ENCODE data around the gene KDELR3.

DNA sequence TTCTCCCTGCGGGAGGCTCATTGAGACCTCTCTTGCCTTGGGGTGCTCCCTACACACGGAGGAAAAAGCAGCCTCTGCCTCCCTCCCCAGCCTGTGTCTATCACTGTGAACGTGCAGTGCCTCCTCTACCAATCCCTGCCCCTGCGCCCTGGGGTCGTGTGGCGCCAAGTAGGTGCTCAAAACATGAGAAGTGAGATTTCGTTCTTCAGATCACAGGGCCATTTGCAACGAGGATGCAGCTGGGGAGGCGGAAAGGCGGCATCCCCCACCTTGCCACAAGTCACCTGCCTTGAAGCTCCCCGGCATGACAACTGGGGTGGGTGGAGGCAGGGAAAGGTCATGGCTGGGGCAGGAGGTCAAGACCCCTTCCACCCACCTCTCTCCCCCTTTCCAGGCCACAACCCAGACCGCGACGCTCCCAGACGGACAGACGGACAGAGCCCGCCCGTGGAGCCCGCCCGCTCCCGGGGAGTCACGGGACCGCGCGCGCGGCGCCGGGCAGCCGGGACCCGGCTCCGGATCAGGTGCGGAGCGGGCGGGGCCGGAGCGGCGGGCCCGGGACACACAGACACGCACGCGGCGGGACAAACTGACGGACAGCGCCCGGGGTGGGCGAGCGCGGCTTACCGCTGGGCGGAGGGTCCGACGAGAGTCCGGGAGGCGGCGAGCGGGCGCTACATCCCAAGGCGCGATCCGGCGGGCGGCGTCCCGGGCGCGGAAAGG is 13.4 kb upstream of the KDELR3 start:
- TF ChIP-seq CTCF (IDR thresholded peaks at IDR 0.05; ENCODE audit: insufficient read depth, low read depth, low read length): no peak
- TF ChIP-seq EZH2 (IDR thresholded peaks at IDR 0.05; ENCODE audit: insufficient read depth, low read length): peak; percentile 97

All from astrocyte (in vitro differentiated cells and primary cell).